Measurements from ENCODE around the gene RIN3. TPM values are rescaled to one million over a fixed set of nuclear protein-coding genes. Genes with fewer than 3 reads are reported as not detected.

The RIN3 gene
- total and polyA plus RNA-seq, 12 donors: 3.9 to 63.2 (median 30.3) TPM

DNA sequence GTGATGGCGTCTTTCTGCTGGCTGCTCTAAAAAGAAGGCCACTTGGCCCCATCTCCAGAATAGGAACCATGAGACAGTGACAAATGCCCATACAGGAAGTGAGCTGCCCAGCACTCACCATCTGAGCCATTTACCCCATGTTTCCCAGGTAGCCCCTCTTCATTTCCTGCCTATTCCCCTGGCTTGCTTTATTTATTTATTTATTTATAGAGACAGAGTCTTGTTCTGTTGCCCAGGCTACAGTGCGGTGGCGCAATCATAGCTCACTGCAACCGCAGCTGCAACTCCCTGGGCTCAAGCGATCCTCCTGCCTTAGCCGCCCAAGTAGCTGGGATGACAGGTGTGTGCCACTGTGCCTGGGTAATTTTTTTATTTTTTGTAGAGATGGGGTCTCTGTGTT, 71.2 kb downstream of the RIN3 start:
- Histone ChIP-seq H3K4me1 (replicated peaks in 1 of 2) (peaks cover 18 to 22% of the 10 kb centered on the region in 2 donors), H3K36me3 (replicated peaks in 1 of 2) (no peaks in the 10 kb centered on the region), H3K9me3 (replicated peaks in 1 of 3) (no peaks in the 10 kb centered on the region), H3K27ac (no peak overlapping the region), H3K4me3 (no peak overlapping the region), H3K27me3 (no peaks in the 10 kb centered on the region)
- intact Hi-C loops (cut with DNase I): no loop called here
- TF ChIP-seq POLR2A (IDR thresholded peaks at IDR 0.05): no peak
- TF ChIP-seq, protein P1, sequence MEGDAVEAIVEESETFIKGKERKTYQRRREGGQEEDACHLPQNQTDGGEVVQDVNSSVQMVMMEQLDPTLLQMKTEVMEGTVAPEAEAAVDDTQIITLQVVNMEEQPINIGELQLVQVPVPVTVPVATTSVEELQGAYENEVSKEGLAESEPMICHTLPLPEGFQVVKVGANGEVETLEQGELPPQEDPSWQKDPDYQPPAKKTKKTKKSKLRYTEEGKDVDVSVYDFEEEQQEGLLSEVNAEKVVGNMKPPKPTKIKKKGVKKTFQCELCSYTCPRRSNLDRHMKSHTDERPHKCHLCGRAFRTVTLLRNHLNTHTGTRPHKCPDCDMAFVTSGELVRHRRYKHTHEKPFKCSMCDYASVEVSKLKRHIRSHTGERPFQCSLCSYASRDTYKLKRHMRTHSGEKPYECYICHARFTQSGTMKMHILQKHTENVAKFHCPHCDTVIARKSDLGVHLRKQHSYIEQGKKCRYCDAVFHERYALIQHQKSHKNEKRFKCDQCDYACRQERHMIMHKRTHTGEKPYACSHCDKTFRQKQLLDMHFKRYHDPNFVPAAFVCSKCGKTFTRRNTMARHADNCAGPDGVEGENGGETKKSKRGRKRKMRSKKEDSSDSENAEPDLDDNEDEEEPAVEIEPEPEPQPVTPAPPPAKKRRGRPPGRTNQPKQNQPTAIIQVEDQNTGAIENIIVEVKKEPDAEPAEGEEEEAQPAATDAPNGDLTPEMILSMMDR (IDR thresholded peaks at IDR 0.05): no peak
- 85 to 89% (median 86%) methylated on average over 6 of the region's 6 CpGs for WGBS, 4 donors
- no peak for DNase-seq

DNA sequence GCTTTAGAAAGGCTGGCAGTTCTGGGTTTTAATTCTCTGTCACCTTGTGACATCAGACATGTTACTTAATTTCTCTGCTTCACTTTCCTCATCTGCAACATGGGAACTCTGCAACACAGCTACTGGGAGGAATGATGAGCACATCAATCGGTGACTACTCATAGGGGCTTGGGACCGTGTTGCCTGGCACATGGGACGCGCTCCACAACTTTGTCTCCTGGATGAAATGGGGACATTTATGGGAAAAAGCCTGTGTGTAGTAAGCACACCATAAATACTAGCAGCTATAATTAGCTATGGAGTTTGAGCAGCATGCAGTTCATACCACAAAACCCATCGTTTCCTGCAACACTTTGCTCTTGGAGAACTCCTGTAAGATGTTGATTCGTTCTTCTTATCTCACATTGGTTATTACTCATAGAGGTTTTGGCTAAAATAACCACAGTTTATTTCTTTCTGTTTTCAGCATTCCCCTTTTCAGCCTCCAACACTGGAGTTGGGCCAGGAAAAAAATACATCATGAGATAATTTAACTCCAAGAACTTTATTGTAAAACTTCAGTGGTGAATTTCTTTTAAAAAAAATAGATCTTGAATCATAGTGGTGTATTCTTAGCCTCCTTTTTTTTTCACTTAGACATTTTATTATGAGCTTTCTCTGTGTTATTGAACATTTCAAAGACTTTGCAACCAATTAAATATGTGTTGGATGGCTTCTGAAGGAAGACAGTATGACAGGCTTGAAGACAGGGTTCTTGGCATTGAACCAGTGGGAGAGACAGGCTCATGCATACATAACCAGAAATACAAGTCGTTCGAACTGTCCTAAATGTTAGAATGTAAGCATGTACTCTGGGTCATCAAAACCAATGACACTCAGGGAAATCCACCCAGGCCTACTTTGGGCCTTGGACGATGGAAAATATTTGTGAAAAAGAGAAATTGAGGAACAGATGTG, 72.7 kb downstream of the RIN3 start:
- H3K4me3 ChIP-seq: no peak overlapping the region
- intact Hi-C loops (cut with DNase I): no loop called here
- WGBS, 4 donors: 44 to 48% (median 47%) methylated on average over 9 of the region's 9 CpGs
- DNase-seq: peak in 5 of 7 donors; percentile 55 to 77 (median 61)
- peak overlapping the region; percentile 10 to 76 (median 60) for H3K27ac ChIP-seq
- no peaks in the 10 kb centered on the region for H3K27me3 ChIP-seq
- no peaks in the 10 kb centered on the region for H3K36me3 ChIP-seq (replicated peaks in 1 of 2)
- H3K4me1 ChIP-seq (replicated peaks in 1 of 2): peaks cover 18 to 22% of the 10 kb centered on the region in 2 donors
- no peak for TF ChIP-seq POLR2A (IDR thresholded peaks at IDR 0.05)
- TF ChIP-seq, protein P1 (IDR thresholded peaks at IDR 0.05): no peak
- no peaks in the 10 kb centered on the region for H3K9me3 ChIP-seq (replicated peaks in 1 of 3)

DNA sequence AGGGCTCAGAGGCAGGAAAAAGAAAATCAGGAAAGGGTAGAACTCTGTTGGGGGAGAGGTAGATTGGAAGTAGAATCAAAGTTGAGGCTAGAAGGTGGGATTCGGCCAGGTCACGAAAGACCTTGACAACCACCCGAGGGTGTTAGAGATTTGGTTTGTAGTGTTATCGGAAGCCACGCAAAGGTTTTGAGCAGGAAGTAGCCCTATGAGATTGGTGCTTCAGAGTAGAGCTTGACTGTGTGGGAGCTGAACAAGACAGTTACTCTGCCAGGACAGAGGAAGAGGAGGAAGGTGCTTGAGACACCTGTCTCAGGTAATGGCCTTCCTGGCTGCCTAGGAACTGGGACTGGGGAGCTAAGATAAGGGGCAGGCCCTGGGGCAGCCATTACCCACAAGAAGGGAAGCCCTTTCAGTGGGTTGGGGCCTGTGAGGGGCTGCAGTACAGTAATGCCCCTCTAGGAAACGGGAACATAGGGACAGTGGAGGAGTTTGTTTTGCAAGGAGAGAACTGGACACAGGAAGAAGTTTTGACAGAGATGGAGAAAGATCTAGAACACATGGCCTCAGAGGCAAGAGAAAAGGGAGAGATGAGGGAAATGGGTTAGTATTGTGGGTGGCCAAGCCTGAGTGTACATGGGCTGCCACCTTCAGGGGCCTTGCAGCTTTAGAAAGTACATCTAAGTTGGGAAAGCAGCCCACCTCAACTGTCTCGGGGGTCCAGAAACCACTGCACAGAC, 73.5 kb downstream of the RIN3 start:
- Histone ChIP-seq H3K9me3 (replicated peaks in 1 of 3) (no peaks in the 10 kb centered on the region), H3K27me3 (no peaks in the 10 kb centered on the region), H3K36me3 (replicated peaks in 1 of 2) (no peaks in the 10 kb centered on the region), H3K4me1 (replicated peaks in 1 of 2) (peaks cover 18 to 22% of the 10 kb centered on the region in 2 donors), H3K27ac (peak overlapping the region; percentile 10 to 75 (median 59)), H3K4me3 (no peak overlapping the region)
- TF ChIP-seq, protein P1 (IDR thresholded peaks at IDR 0.05): no peak
- no peak for TF ChIP-seq POLR2A (IDR thresholded peaks at IDR 0.05)
- intact Hi-C loops (cut with DNase I): no loop called here
- DNase-seq: no peak
- 81 to 88% (median 82%) methylated on average over 7 of the region's 7 CpGs for WGBS, 4 donors

DNA sequence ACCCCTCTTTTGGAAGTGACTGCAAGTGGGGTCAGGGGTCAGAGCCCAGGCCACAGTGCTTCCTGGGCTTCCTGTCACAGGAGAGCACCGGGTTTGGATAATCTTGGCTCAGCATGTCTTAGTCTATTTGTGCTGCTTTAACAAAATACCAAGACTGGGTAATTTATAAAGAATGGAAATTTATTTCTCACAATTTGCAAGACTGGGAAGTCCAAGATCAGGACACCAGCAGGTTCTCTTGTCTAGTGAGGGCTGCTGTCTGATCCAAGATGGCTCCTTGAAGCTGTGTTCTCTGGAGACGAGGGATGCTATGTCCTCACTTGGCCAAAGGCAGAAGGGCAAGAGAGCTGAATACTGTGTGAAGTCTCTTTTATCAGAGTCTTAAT, 74.1 kb downstream of the RIN3 start:
- H3K4me1 ChIP-seq (replicated peaks in 1 of 2): peaks cover 18 to 22% of the 10 kb centered on the region in 2 donors
- no peaks in the 10 kb centered on the region for H3K27me3 ChIP-seq
- H3K36me3 ChIP-seq (replicated peaks in 1 of 2): no peaks in the 10 kb centered on the region
- TF ChIP-seq POLR2A (IDR thresholded peaks at IDR 0.05): no peak
- TF ChIP-seq, protein P1 (IDR thresholded peaks at IDR 0.05): no peak
- WGBS, 4 donors: 69 to 100% (median 89%) methylated on average over 2 of the region's 2 CpGs
- peak overlapping the region in 2 of 5 donors; percentile 57 to 75 for H3K27ac ChIP-seq
- H3K4me3 ChIP-seq: no peak overlapping the region
- no peaks in the 10 kb centered on the region for H3K9me3 ChIP-seq (replicated peaks in 1 of 3)
- DNase-seq: no peak
- intact Hi-C loops (cut with DNase I): no loop called here

Data from adrenal gland (tissue), 12 donors.